Measurements from ENCODE around the gene FAT2. TPM values are rescaled to one million over a fixed set of nuclear protein-coding genes. Genes with fewer than 3 reads are reported as not detected.

FAT2 gene
- total RNA-seq, 6 experiments from 2014 or later, result not detected

GRCh38 chr5:151622367-151623088 is 31.4 kb upstream of the FAT2 start:
- no peaks in the 10 kb centered on the region for H3K27me3 ChIP-seq
- no peaks in the 10 kb centered on the region for H3K9me3 ChIP-seq
- 37% methylated on average over 2 of the region's 12 CpGs for WGBS (ENCODE audit: insufficient coverage, low coverage, low lambda C conversion rate, missing lambda C conversion rate)
- intact Hi-C loops (cut with DNase I), result no loop called here
- ATAC-seq, result no peak
- H3K36me3 ChIP-seq, result no peaks in the 10 kb centered on the region
- H3K27ac ChIP-seq, result no peak overlapping the region
- no peaks in the 10 kb centered on the region for H3K4me1 ChIP-seq
- TF ChIP-seq CTCF (IDR thresholded peaks at IDR 0.05), result no peak
- TF ChIP-seq POLR2A (IDR thresholded peaks at IDR 0.05), result no peak
- DNase-seq, result no peak
- H3K4me3 ChIP-seq, result no peak overlapping the region

GRCh38 chr5:151620461-151620840 is 29.3 kb upstream of the FAT2 start:
- Histone ChIP-seq H3K4me1 (no peaks in the 10 kb centered on the region), H3K4me3 (no peak overlapping the region), H3K9me3 (no peaks in the 10 kb centered on the region), H3K27ac (no peak overlapping the region), H3K27me3 (no peaks in the 10 kb centered on the region), H3K36me3 (no peaks in the 10 kb centered on the region)
- ATAC-seq, result no peak
- intact Hi-C loops (cut with DNase I), result no loop called here
- TF ChIP-seq POLR2A (IDR thresholded peaks at IDR 0.05) (no peak), CTCF (IDR thresholded peaks at IDR 0.05) (no peak)
- DNase-seq, result no peak
- WGBS (ENCODE audit: insufficient coverage, low coverage, low lambda C conversion rate, missing lambda C conversion rate), result 82% methylated on average over 3 of the region's 6 CpGs

GRCh38 chr5:151619812-151620460 is 28.8 kb upstream of the FAT2 start:
- TF ChIP-seq POLR2A (IDR thresholded peaks at IDR 0.05) (no peak), CTCF (IDR thresholded peaks at IDR 0.05) (no peak)
- intact Hi-C loops (cut with DNase I), result no loop called here
- H3K4me1 ChIP-seq, result no peaks in the 10 kb centered on the region
- no peaks in the 10 kb centered on the region for H3K27me3 ChIP-seq
- no peaks in the 10 kb centered on the region for H3K36me3 ChIP-seq
- WGBS (ENCODE audit: insufficient coverage, low coverage, low lambda C conversion rate, missing lambda C conversion rate), result 35% methylated on average over 3 of the region's 6 CpGs
- no peaks in the 10 kb centered on the region for H3K9me3 ChIP-seq
- H3K27ac ChIP-seq, result no peak overlapping the region
- no peak for ATAC-seq
- DNase-seq, result no peak
- no peak overlapping the region for H3K4me3 ChIP-seq

DNA sequence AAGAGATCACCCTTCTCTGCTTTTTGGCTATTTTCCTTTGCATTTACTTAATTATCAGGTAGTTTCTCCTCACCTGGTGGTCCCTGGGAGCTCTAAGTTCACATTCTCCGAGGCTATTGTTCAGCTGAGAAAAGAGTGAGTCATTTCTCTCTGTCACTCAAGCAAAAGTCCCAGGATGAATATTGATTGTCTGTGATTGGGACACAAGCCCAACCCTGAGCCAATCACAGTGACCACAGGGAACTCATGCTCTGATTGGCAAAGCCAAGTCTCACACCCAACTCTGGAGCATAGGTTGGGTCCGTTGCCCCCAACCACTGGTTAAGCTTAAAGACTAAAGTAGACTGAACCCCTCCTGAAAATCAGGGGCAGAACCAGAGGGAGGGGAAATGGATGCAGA is 27.8 kb upstream of the FAT2 start:
- no peaks in the 10 kb centered on the region for H3K27me3 ChIP-seq
- no peak for DNase-seq
- H3K27ac ChIP-seq, result no peak overlapping the region
- H3K9me3 ChIP-seq, result no peaks in the 10 kb centered on the region
- H3K4me1 ChIP-seq, result no peaks in the 10 kb centered on the region
- WGBS (ENCODE audit: insufficient coverage, low coverage, low lambda C conversion rate, missing lambda C conversion rate), result 23% methylated on average over 1 of the region's 2 CpGs
- no peak overlapping the region for H3K4me3 ChIP-seq
- ATAC-seq, result no peak
- no peaks in the 10 kb centered on the region for H3K36me3 ChIP-seq
- intact Hi-C loops (cut with DNase I), result no loop called here
- TF ChIP-seq CTCF (IDR thresholded peaks at IDR 0.05) (no peak), POLR2A (IDR thresholded peaks at IDR 0.05) (no peak)

All from right lobe of liver (tissue), 6 donors.